Middle frontal gyrus (tissue), 1 donor: ENCODE data around the gene RNF224.

Experiments
- DNase-seq: peaks from one replicate; pipeline ENCODE4 v3.0.0-alpha.2; 2015; ENCODE audit warnings: low spot score; ENCODE audit errors: extremely low spot score

The RNF224 gene

GRCh38 chr9:137226338-137227053, 806 bp upstream of the RNF224 start:
- DNase-seq, result no peak

DNA sequence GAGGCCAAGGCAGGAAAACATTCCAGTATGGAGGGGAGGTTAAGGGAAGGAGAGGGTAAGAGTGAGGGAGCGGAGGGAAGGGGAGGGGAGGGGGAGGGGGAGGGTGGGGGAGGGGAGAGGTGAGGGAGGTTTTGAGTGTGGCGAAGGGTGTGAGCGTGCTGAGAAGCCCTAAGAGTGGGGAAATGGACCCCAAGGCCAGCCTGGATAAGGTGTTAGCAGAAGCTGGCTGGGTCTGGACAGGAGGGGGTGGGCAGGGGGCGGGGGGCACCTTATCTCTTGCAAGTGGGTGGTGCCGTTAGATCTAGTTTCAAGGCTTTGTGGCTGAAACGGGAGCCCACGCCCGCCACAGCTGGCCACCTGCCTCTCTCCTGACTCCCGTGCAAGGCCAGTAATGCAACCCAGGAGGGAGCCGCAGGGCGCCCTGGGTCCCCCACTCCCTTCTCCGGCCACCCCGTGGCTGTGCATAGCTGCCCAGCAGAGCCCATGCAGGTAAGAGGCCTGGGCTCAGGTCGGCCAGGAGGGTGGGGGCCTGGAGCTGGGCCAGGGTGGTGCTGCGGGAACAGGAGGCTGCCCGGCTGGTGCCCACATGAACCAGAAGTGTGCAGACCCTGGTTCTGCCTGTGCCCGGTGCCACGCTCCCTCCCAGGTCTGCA, 677 bp downstream of the RNF224 start:
- no peak for DNase-seq

- no peak for DNase-seq
Measured at GRCh38 chr9:137228506-137228967, 1.2 kb downstream of the RNF224 start.

GRCh38 chr9:137228968-137229896, 1.9 kb downstream of the RNF224 start:
- no peak for DNase-seq

GRCh38 chr9:137229903-137230704, 2.8 kb downstream of the RNF224 start:
- DNase-seq, result no peak

DNA sequence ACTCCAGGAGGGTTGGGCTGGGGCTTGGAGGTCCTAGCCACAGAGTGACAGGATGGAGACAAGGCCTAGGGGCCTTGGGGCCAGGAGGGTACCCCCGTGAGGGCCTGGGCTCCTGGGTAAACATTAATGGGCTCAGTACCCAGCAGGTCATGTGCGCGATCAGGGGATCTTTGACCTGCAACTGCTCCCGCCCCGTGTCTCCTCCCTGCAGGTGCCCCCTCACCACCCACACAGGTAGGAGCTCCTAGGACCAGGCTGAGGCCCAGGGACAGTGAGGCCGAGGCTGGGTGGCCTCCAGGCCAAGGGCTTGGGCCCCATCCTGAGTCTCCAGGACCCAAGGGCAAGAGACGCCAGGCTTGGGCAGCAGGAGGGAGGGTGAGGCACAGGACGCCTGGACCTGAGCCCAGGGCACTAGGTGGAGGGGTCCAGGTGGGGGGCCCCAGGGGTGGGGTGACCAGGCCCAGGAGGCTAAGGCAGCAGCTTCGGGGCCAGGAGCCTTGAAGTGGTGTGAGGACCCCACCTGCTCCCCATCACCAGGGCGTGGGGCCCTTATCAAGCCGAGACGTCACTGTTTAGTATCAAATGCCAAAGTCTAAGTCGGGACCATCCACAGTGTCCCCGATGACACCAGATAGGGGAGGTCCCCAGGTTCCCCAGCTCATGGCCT, 3.5 kb downstream of the RNF224 start, which contains the start of gene SLC34A3:
Gene SLC34A3, plus strand, starts transcription at position 197 of the 667 bp plus-strand sequence. CDS start 802 bp downstream, outside the sequence.
- DNase-seq, result no peak

GRCh38 chr9:137231372-137232039, 4.2 kb downstream of the RNF224 start:
- no peak for DNase-seq

GRCh38 chr9:137232101-137232500, 4.8 kb downstream of the RNF224 start:
- DNase-seq, result no peak

- DNase-seq, result no peak
Measured at GRCh38 chr9:137232510-137232909, 5.2 kb downstream of the RNF224 start.

DNA sequence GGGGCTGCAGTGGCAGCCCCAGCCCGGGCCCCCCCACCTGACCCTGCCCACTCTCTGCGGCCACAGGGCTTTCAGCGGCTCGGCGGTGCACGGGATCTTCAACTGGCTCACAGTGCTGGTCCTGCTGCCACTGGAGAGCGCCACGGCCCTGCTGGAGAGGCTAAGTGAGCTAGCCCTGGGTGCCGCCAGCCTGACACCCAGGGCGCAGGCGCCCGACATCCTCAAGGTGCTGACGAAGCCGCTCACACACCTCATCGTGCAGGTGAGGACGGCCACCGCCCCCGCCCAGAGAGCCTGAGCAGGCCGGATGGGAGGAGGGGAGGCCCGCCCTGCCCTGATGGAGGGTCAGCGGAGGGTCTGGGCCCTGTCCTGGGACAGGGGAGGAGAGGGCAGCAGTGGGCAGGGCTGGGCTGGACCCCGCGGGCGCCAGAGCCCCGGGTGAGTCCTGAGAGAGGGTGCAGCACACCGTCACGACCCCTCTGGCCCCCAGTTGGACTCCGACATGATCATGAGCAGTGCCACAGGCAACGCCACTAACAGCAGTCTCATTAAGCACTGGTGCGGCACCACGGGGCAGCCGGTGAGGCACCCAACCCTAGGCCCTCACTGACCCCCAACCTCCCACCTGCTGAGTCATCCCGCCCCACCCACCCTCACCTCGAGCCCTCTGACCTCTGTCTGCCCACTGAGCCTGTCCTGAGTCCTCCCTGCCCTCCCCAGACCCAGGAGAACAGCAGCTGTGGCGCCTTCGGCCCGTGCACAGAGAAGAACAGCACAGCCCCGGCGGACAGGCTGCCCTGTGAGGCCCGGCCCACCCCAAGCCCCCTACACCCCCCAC, 6.1 kb downstream of the RNF224 start:
- DNase-seq, result no peak

GRCh38 chr9:137234055-137234697, 6.9 kb downstream of the RNF224 start:
- DNase-seq, result no peak

DNA sequence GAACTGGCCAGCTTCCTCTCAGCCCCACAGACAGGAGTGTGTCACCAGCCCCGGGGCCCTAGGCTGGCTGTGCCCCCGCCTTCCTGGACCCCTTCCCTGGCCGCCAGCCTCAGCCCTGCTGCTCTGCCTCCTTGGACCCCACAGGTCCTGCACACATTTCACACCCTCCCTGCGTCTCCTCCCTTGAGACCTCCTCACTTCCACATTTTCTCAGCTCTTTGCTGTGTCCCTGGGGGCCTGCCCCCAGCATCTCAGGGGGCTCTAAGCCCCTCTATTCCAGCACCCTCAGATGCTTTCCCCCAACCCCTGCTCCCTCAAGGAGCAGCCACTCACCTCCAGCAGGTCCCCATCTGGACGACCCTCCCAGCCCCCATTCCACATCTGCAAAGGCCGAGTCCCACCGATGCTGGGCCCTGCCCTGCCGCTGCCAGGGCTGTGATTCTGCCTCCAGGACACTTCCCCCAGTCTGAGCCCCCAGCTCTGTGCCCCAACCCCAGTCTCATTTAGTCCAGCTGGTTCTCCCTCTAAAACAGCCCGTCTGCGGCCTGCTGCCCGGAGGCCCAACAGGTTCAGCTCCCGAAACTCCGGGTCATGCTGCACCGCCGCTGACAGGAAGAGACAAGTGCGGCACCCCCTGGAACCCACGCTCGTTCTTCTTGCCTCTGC, 7.6 kb downstream of the RNF224 start:
- DNase-seq, result no peak

DNA sequence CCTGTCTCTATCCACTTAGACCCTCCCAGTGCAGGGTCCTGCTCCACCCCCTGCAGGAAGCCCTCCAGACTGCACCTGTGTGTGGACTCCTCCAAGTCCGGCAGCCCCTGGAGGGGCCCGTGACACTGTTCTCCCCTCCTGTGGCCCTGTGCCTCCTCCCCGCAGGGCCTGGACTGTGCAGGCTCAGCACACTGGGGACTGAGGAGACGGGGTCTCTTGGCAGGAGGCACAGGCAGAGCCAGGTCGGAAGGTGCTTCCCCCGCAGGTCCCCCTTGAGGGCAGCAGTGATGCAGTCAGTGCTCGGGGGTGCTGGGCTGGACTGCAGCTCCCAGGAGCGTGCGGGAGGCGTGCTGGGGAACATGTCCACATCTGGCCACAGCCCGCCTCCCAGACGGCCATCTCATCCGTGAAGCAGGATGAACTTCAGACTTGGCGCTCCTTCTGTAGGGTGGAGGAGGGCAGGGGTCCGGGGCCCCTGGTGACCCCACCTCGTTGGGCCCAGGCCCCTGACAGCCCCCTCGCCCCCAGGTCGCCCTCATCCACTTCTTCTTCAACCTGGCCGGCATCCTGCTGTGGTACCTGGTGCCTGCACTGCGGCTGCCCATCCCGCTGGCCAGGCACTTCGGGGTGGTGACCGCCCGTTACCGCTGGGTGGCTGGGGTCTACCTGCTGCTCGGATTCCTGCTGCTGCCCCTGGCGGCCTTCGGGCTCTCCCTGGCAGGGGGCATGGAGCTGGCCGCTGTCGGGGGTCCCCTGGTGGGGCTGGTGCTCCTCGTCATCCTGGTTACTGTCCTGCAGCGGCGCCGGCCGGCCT, 8.3 kb downstream of the RNF224 start:
- DNase-seq, result no peak

DNA sequence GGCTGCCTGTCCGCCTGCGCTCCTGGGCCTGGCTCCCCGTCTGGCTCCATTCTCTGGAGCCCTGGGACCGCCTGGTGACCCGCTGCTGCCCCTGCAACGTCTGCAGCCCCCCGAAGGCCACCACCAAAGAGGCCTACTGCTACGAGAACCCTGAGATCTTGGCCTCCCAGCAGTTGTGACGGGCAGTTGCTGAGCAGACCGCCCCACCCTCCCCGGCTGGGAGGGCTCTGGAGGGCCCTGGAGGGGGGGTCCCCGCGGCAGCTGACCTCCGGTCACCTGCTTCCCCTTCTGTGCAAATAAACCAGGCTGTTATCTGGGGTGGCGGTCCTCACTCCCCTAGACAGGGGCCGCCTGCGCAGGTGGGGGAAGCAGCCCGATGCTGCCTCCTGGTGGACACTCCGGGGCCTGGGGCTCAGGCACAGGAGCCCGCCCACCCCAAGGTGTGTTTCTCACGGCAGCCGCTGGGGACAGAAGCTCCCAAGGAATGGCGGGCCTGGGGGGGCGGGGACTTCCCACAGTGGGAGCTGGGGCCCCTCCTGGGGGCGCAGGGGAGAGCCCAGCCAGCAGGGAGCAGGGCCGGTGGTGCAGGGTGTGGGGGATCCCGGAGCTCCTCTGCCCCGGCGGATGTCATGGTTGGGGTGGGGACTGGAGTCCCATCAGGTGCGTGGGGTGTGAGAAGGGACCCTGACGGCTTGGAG, 9.1 kb downstream of the RNF224 start:
- DNase-seq, result peak; percentile 66

DNA sequence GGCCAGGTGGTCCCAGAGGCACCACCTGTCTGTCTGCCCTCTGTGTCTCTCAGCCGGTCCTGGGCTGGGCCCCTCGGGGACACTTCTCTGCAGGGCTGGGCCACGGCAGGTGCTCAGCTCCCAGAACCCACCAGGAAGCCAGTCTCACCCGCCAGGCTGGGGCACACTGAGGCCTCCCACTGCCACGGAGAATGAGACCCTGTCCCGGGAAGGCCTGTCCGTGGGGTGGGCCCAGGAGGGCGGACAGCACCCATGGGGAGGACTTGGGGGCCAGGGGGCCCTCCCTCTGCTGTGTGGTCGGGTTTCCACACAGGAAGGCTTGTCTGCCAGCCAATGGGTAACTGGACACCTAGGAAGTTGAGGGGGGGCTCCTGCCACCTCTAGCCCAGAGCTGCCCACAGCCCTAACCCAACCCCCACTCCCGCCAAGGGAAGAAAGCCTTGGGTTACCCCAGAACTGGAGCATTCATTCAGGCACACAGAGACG, 9.7 kb downstream of the RNF224 start:
- DNase-seq, result no peak
